ENCODE results near the gene ANGPTL8.

ANGPTL8 gene

GRCh38 chr19:11268783-11269267 lies 29.4 kb downstream of the ANGPTL8 start:
- TF ChIP-seq CTCF (conservative IDR thresholded peaks at IDR 0.05; ENCODE audit: low read length) = no peak
- DNase-seq (ENCODE audit: low read depth) = peak; percentile 43
- H3K4me3 ChIP-seq (ENCODE audit: low read length) = no peak overlapping the region

- no peak for TF ChIP-seq CTCF (conservative IDR thresholded peaks at IDR 0.05; ENCODE audit: low read length)
- H3K4me3 ChIP-seq (ENCODE audit: low read length) = no peak overlapping the region
- DNase-seq (ENCODE audit: low read depth) = no peak
Observed at GRCh38 chr19:11269408-11269807, 30.0 kb downstream of the ANGPTL8 start.

GRCh38 chr19:11273296-11273695 lies 33.9 kb downstream of the ANGPTL8 start:
- TF ChIP-seq CTCF (conservative IDR thresholded peaks at IDR 0.05; ENCODE audit: low read length) = no peak
- no peak for DNase-seq (ENCODE audit: low read depth)
- H3K4me3 ChIP-seq (ENCODE audit: low read length) = no peak overlapping the region

- TF ChIP-seq CTCF (conservative IDR thresholded peaks at IDR 0.05; ENCODE audit: low read length) = no peak
- H3K4me3 ChIP-seq (ENCODE audit: low read length) = no peak overlapping the region
- no peak for DNase-seq (ENCODE audit: low read depth)
Observed at GRCh38 chr19:11273989-11274388, 34.6 kb downstream of the ANGPTL8 start.

- no peak for DNase-seq (ENCODE audit: low read depth)
- no peak for TF ChIP-seq CTCF (conservative IDR thresholded peaks at IDR 0.05; ENCODE audit: low read length)
Observed at GRCh38 chr19:11274533-11275086, 35.2 kb downstream of the ANGPTL8 start.

GRCh38 chr19:11278670-11279069 lies 39.3 kb downstream of the ANGPTL8 start:
- TF ChIP-seq CTCF (conservative IDR thresholded peaks at IDR 0.05; ENCODE audit: low read length) = no peak
- no peak overlapping the region for H3K4me3 ChIP-seq (ENCODE audit: low read length)
- DNase-seq (ENCODE audit: low read depth) = no peak

More at GRCh38 chr19:11274533-11275086, 35.2 kb downstream of the ANGPTL8 start:
- H3K4me3 ChIP-seq (ENCODE audit: low read length) = no peak overlapping the region

GRCh38 chr19:11279505-11280236 lies 40.3 kb downstream of the ANGPTL8 start:
- peak; percentile 16 for DNase-seq (ENCODE audit: low read depth)
- no peak for TF ChIP-seq CTCF (conservative IDR thresholded peaks at IDR 0.05; ENCODE audit: low read length)
- H3K4me3 ChIP-seq (ENCODE audit: low read length) = no peak overlapping the region

All from AG10803 (cell line).